Measurements from ENCODE around the gene BPHL. TPM values are rescaled to one million over a fixed set of nuclear protein-coding genes. Genes with fewer than 3 reads are reported as not detected.

The BPHL gene
- total and polyA plus RNA-seq, 2 donors from 2014 or later = 28.9 to 94.1 TPM

- no peak overlapping the region for H3K9ac ChIP-seq (ENCODE audit: low read length in 3 of 3)
- intact Hi-C loops (cut with DNase I) = no loop called here
- peaks cover 8 to 52% (median 38%) of the 10 kb centered on the region in 3 donors for H3K36me3 ChIP-seq (ENCODE audit: control insufficient read depth in 2 of 3, insufficient read depth in 3 of 3, low read length in 3 of 3)
- no peak overlapping the region for H3K4me3 ChIP-seq (ENCODE audit: low read length in 3 of 3)
- H3K9me3 ChIP-seq (ENCODE audit: control insufficient read depth in 2 of 3, insufficient read depth in 1 of 3, low read length in 3 of 3) = no peaks in the 10 kb centered on the region
- peaks cover 0 to 5% (median 0%) of the 10 kb centered on the region in 3 donors for H3K4me1 ChIP-seq (ENCODE audit: control insufficient read depth in 2 of 3, insufficient read depth in 2 of 3, low read depth in 1 of 3, low read length in 3 of 3)
- no peak for TF ChIP-seq CTCF (IDR thresholded peaks at IDR 0.05; ENCODE audit: borderline replicate concordance, extremely low read depth, insufficient read depth)
- DNase-seq (no peak), FAIRE-seq (no peak)
- no peak overlapping the region for H3K27ac ChIP-seq (ENCODE audit: low read depth in 2 of 2, low read length in 2 of 2)
- H3K27me3 ChIP-seq (ENCODE audit: control insufficient read depth, insufficient read depth, low read length) = no peaks in the 10 kb centered on the region
Measured at GRCh38 chr6:3079682-3080081, 38.8 kb upstream of the BPHL start.

GRCh38 chr6:3081960-3082359 is 36.6 kb upstream of the BPHL start:
- peaks cover 11 to 58% (median 45%) of the 10 kb centered on the region in 3 donors for H3K36me3 ChIP-seq (ENCODE audit: control insufficient read depth in 2 of 3, insufficient read depth in 3 of 3, low read length in 3 of 3)

GRCh38 chr6:3085074-3085473 is 33.4 kb upstream of the BPHL start:
- Histone ChIP-seq H3K27ac (ENCODE audit: low read depth in 2 of 2, low read length in 2 of 2) (no peak overlapping the region), H3K9me3 (ENCODE audit: control insufficient read depth in 2 of 3, insufficient read depth in 1 of 3, low read length in 3 of 3) (no peaks in the 10 kb centered on the region), H3K4me1 (ENCODE audit: control insufficient read depth in 2 of 3, insufficient read depth in 2 of 3, low read depth in 1 of 3, low read length in 3 of 3) (no peaks in the 10 kb centered on the region), H3K9ac (ENCODE audit: low read length in 3 of 3) (no peak overlapping the region), H3K4me3 (ENCODE audit: low read length in 3 of 3) (no peak overlapping the region), H3K36me3 (ENCODE audit: control insufficient read depth in 2 of 3, insufficient read depth in 3 of 3, low read length in 3 of 3) (peaks cover 6 to 52% (median 45%) of the 10 kb centered on the region in 3 donors), H3K27me3 (ENCODE audit: control insufficient read depth, insufficient read depth, low read length) (no peaks in the 10 kb centered on the region)
- TF ChIP-seq CTCF (IDR thresholded peaks at IDR 0.05; ENCODE audit: borderline replicate concordance, extremely low read depth, insufficient read depth) = no peak
- DNase-seq = no peak
- intact Hi-C loops (cut with DNase I) = no loop called here
- FAIRE-seq = no peak

More at GRCh38 chr6:3081960-3082359, 36.6 kb upstream of the BPHL start:
- no peak overlapping the region for H3K27ac ChIP-seq (ENCODE audit: low read depth in 2 of 2, low read length in 2 of 2)
- H3K27me3 ChIP-seq (ENCODE audit: control insufficient read depth, insufficient read depth, low read length) = no peaks in the 10 kb centered on the region
- no peak overlapping the region for H3K9ac ChIP-seq (ENCODE audit: low read length in 3 of 3)
- FAIRE-seq (no peak), DNase-seq (no peak)
- intact Hi-C loops (cut with DNase I) = no loop called here
- no peak overlapping the region for H3K4me3 ChIP-seq (ENCODE audit: low read length in 3 of 3)
- TF ChIP-seq CTCF (IDR thresholded peaks at IDR 0.05; ENCODE audit: borderline replicate concordance, extremely low read depth, insufficient read depth) = no peak
- no peaks in the 10 kb centered on the region for H3K9me3 ChIP-seq (ENCODE audit: control insufficient read depth in 2 of 3, insufficient read depth in 1 of 3, low read length in 3 of 3)
- no peaks in the 10 kb centered on the region for H3K4me1 ChIP-seq (ENCODE audit: control insufficient read depth in 2 of 3, insufficient read depth in 2 of 3, low read depth in 1 of 3, low read length in 3 of 3)

All from kidney (tissue), 14 donors.